H1 (cell line): Measurements from ENCODE around the gene KMT5C. TPM values are rescaled to one million over a fixed set of nuclear protein-coding genes. Genes with fewer than 3 reads are reported as not detected.
A peak's percentile ranks its signal among the peaks of the same experiment; 100 is the strongest.

Source experiments
- ATF3 ChIP-seq: IDR thresholded peaks from 2 replicates; pipeline ENCODE4 v1.6.1; 2011; ENCODE audit warnings: low read depth, mild to moderate bottlenecking, low read length; ENCODE audit not compliant: insufficient read depth
- BCL11A ChIP-seq, 2 experiments: IDR thresholded peaks; one replicate each; pipeline ENCODE4 v1.6.1; 2011; ENCODE audit warnings: low read depth in 2 of 2, low read length in 2 of 2, mild to moderate bottlenecking in 2 of 2
- CEBPB ChIP-seq: IDR thresholded peaks from 2 replicates; pipeline ENCODE4 v1.6.1; 2012; ENCODE audit warnings: low read depth, low read length
- CHD1 ChIP-seq: IDR thresholded peaks from 2 replicates; pipeline ENCODE4 v1.6.1; 2012; ENCODE audit warnings: low read depth, low read length, improper control_type of control experiment
- CHD2 ChIP-seq: IDR thresholded peaks from 2 replicates; pipeline ENCODE4 v1.6.1; 2012; ENCODE audit warnings: low read length, improper control_type of control experiment
- CTBP2 ChIP-seq: IDR thresholded peaks from 2 replicates; pipeline ENCODE4 v1.7.0; 2011; ENCODE audit warnings: borderline replicate concordance, mild to moderate bottlenecking, moderate library complexity, mixed read lengths, low read length; ENCODE audit not compliant: insufficient read depth, insufficient read length
- GTF2F1 ChIP-seq: IDR thresholded peaks from 2 replicates; pipeline ENCODE4 v1.6.1; 2012; ENCODE audit warnings: low read depth, low read length, improper control_type of control experiment, borderline replicate concordance
- HDAC2 ChIP-seq, 2 experiments: fragments of 300-600 bp in 1 of 2; sonication (generic) in 1 of 2; IDR thresholded peaks; 2 replicates each; pipeline ENCODE4 v1.6.1; 2011 to 2012; ENCODE audit warnings: low read depth in 2 of 2, low read length in 2 of 2, mild to moderate bottlenecking in 2 of 2, moderate library complexity in 2 of 2, borderline replicate concordance in 1 of 2, inconsistent platforms in 1 of 2
- HDAC6 ChIP-seq: IDR thresholded peaks from one replicate; pipeline ENCODE4 v1.7.1; 2012; ENCODE audit warnings: low read depth, mild to moderate bottlenecking, inconsistent platforms, low read length, moderate library complexity
- JUN ChIP-seq: IDR thresholded peaks from 2 replicates; pipeline ENCODE4 v1.6.1; 2011; ENCODE audit warnings: low read depth, mild to moderate bottlenecking, improper control_type of control experiment, low read length
- KDM1A ChIP-seq: fragments of 200-600, 300-600 bp; sonication (generic); IDR thresholded peaks from 2 replicates; pipeline ENCODE4 v1.7.1; 2016; ENCODE audit warnings: mild to moderate bottlenecking, low read length, borderline replicate concordance
- POLR2A ChIP-seq, 2 experiments: IDR thresholded peaks; 1 replicate in 1 of 2; 2 replicates in 1 of 2; pipeline ENCODE4 v1.6.1; 2011; ENCODE audit warnings: low read depth in 2 of 2, low read length in 2 of 2, mild to moderate bottlenecking in 2 of 2; ENCODE audit errors: control extremely low read depth in 1 of 2
- POLR2AphosphoS5 ChIP-seq: IDR thresholded peaks from 2 replicates; pipeline ENCODE4 v1.6.1; 2011; ENCODE audit warnings: low read depth, low read length
- RAD21 ChIP-seq, 2 experiments: IDR thresholded peaks in 1 of 2; conservative IDR thresholded peaks in 1 of 2; 2 replicates each; pipeline ENCODE4 v1.6.1; 2011; ENCODE audit warnings: low read depth in 2 of 2, low read length in 2 of 2, improper control_type of control experiment in 1 of 2, inconsistent platforms in 1 of 2, mild to moderate bottlenecking in 1 of 2, moderate library complexity in 1 of 2
- RFX5 ChIP-seq: IDR thresholded peaks from 2 replicates; pipeline ENCODE4 v1.6.1; 2011; ENCODE audit warnings: low read depth, low read length, improper control_type of control experiment, borderline replicate concordance
- RXRA ChIP-seq: IDR thresholded peaks from 2 replicates; pipeline ENCODE4 v1.6.1; 2011; ENCODE audit warnings: low read depth, mild to moderate bottlenecking, low read length, moderate library complexity; ENCODE audit not compliant: insufficient read depth
- SRF ChIP-seq: IDR thresholded peaks from 2 replicates; pipeline ENCODE4 v1.6.1; 2011; ENCODE audit warnings: mild to moderate bottlenecking, low read depth, low read length, moderate library complexity
- TAF7 ChIP-seq: optimal IDR thresholded peaks from 2 replicates; pipeline ENCODE3; 2011; ENCODE audit warnings: low read depth, mild to moderate bottlenecking, inconsistent platforms, low read length, moderate library complexity, borderline replicate concordance
- TBP ChIP-seq: IDR thresholded peaks from 2 replicates; pipeline ENCODE4 v1.6.1; 2011; ENCODE audit warnings: low read depth, low read length, improper control_type of control experiment
- TCF12 ChIP-seq: IDR thresholded peaks from 2 replicates; pipeline ENCODE4 v1.6.1; 2011; ENCODE audit warnings: low read depth, mild to moderate bottlenecking, low read length
- YY1 ChIP-seq: IDR thresholded peaks from 2 replicates; pipeline ENCODE4 v1.6.1; 2011; ENCODE audit warnings: low read depth, mild to moderate bottlenecking, low read length
- ZNF274 ChIP-seq: IDR thresholded peaks from 2 replicates; pipeline ENCODE4 v1.7.0; 2012; ENCODE audit warnings: low read length, borderline replicate concordance; ENCODE audit errors: extremely low read depth
- polyA plus RNA-seq, 7 experiments: library from polyadenylated mRNA; depleted of rRNA in 3 of 7; stranded (reverse) in 5 of 7; unstranded in 2 of 7; fragments of >200 nt in 5 of 7; fragments of 200-250 nt in 2 of 7; gene quantifications; 1 replicate in 5 of 7; 2 replicates in 1 of 7; 4 replicates in 1 of 7; pipeline versions ENCODE4 v1.2.1 to v1.2.3, GENCODE V29; 2011 to 2013; ENCODE audit warnings: missing spikeins in 2 of 7, mixed read lengths in 2 of 7
- total RNA-seq: library from RNA; stranded (reverse); fragmentation: NEBNext Ultra II Directional; extraction: Animal tissue kit (Norgen Biotek cat#: 25700); gene quantifications from 2 replicates; pipeline ENCODE4 v1.2.1, GENCODE V29; 2021

KMT5C gene
- total and polyA plus RNA-seq, 2 of the 8 experiments (the other 6 are each of a cell fraction or from before 2014, with no cell fraction given), result 24.9 to 31.5 TPM

- no peak for TF ChIP-seq RFX5
- TF ChIP-seq POLR2AphosphoS5, result no peak; the same call in 1 of the 2 replicates
- TF ChIP-seq ZNF274, result no peak
- no peak for TF ChIP-seq KDM1A
- no peak for TF ChIP-seq TCF12
- no peak for TF ChIP-seq HDAC2 (IDR thresholded peaks at IDR 0.05; ENCODE audit: borderline replicate concordance in 1 of 2, low read depth in 2 of 2, low read length in 2 of 2)
- peak; percentile 54; the same call in 1 of the 2 replicates for TF ChIP-seq CHD2
- no peak for TF ChIP-seq BCL11A (IDR thresholded peaks at IDR 0.05; ENCODE audit: low read depth in 2 of 2, low read length in 2 of 2)
- TF ChIP-seq YY1, result 0 out of 2 replicates have a peak, but pooled peaks have one; percentile 4
- TF ChIP-seq RAD21 (IDR thresholded peaks at IDR 0.05 in 1 of 2, conservative IDR thresholded peaks at IDR 0.05 in 1 of 2; ENCODE audit: low read depth in 2 of 2, low read length in 2 of 2), result no peak
- no peak for TF ChIP-seq CEBPB
- peak; percentile 43 for TF ChIP-seq TAF7
- no peak for TF ChIP-seq CTBP2
- no peak for TF ChIP-seq CHD1
- TF ChIP-seq JUN, result no peak
- no peak; a peak in 1 of 3 replicates for TF ChIP-seq POLR2A (IDR thresholded peaks at IDR 0.05; ENCODE audit: control extremely low read depth in 1 of 2, low read depth in 2 of 2, low read length in 2 of 2)
- no peak for TF ChIP-seq SRF
- TF ChIP-seq GTF2F1, result no peak
- no peak for TF ChIP-seq HDAC6
- TF ChIP-seq ATF3, result no peak
- no peak for TF ChIP-seq RXRA
- TF ChIP-seq TBP, result no peak
- TF ChIP-seq, all 59 proteins: peak for 7
Observed at GRCh38 chr19:55348317-55349034, 8.8 kb downstream of the KMT5C start (continued).
